Coronary artery (tissue), 2 donors: ENCODE data around the gene RBBP8NL.

ENCODE experiments used
- DNase-seq: peaks from one replicate; pipeline ENCODE4 v3.0.0-alpha.2; 2017; ENCODE audit warnings: low spot score
- H3K27ac ChIP-seq, 2 donors: fragments of 200-600 bp; sonication (generic); one replicate each; pipeline ENCODE4 v1.5.1; 2016 to 2019
- H3K4me3 ChIP-seq: fragments of 200-600 bp; sonication (generic); 2 replicates; pipeline ENCODE4 v1.5.1; 2016; ENCODE audit warnings: mild to moderate bottlenecking, moderate library complexity
- CTCF ChIP-seq: fragments of 200-600 bp; sonication (generic); IDR thresholded peaks from one replicate; pipeline ENCODE4 v1.5.1; 2019; ENCODE audit warnings: antibody characterized with exemption

The RBBP8NL gene

DNA sequence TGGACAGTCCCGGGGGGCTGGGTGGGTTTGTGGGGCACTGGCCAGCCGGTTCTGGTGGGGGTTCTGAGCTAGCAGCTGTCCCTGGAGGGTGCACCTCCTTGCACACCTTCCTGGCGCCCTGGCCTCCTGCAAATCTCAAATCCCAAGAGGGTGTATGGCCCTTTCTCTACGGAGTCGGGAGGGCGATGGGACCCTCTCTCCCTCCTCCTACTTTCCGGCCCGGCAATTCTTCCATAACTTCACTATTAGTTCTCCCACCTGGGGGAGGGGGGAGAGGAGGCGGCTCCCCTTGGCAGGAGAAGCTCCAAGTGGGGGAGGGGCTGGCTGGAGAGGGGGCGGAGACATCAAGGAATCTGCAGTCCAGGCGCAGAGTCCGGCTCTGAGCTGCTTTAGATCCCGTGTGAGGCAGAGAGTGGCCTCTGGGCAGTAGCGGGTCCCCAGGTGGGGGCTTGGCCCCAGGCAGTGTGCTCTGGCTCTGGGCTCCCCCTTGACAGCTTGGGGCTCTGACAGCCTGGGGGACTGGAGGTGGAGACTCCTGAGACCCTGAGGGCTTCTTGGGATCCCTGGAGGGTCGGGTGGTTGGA lies 58.9 kb downstream of the RBBP8NL start:
- TF ChIP-seq CTCF = no peak
- DNase-seq = no peak
- Histone ChIP-seq H3K27ac (peak overlapping the region; percentile 94 to 95), H3K4me3 (peak overlapping the region; percentile 85)

DNA sequence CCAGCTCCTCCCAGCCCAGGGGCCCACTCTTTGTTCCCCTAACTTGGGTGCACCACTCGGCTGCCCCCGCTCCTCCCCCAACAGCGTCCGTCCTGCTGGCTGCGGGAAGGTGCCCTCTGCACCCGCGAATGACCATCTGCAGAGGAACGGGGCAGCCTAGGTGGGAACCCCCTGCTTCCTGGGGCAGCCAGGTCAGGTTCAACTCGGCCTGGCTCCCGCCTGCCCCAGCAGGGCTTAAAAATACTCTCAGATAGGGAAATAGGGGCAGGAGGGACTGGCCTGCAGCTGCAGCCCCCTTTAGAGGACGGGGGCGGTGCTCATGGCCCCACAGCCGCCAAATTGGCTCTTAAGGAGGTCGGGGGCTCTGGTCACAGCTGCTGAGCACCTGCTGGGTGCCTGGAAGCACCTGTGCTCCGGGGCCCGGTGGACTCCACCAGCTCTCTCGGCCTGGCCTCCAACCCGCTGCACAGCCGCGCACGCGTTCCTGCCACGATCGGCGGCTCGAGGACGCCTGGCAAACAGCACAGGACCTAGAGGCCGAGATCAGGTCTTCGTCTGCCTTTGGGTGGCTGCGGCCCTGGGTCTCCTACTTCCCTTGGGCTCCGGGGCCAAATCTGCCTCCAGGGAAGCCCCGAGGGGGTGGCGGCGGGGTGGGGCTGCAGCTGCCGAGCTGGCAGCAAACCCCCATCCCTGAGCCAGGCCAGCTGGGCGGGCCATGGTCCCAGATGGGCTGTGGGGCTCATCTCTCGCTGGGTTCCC lies 59.5 kb downstream of the RBBP8NL start:
- no peak for DNase-seq
- Histone ChIP-seq H3K27ac (peak overlapping the region; percentile 94 to 95), H3K4me3 (peak overlapping the region; percentile 85)
- no peak for TF ChIP-seq CTCF

GRCh38 chr20:62367136-62367632 lies 60.2 kb downstream of the RBBP8NL start, which contains the start of gene LAMA5:
TSS of gene LAMA5 (minus strand) at chr20:62367312. CDS start at chr20:62367245, 67 bp downstream.
- DNase-seq = no peak
- TF ChIP-seq CTCF = no peak
- Histone ChIP-seq H3K4me3 (peak within 1 kb of the TSS; percentile 85), H3K27ac (peak within 1 kb of the TSS; percentile 94 to 95)

GRCh38 chr20:62366370-62367135 lies 60.8 kb downstream of the RBBP8NL start:
- no peak for TF ChIP-seq CTCF
- Histone ChIP-seq H3K4me3 (peak overlapping the region; percentile 85), H3K27ac (peak overlapping the region; percentile 94 to 95)
- no peak for DNase-seq

- no peak for DNase-seq
- peak overlapping the region; percentile 94 to 95 for H3K27ac ChIP-seq
- peak overlapping the region; percentile 85 for H3K4me3 ChIP-seq
- no peak for TF ChIP-seq CTCF
Measured at GRCh38 chr20:62365814-62366369, 61.4 kb downstream of the RBBP8NL start.

DNA sequence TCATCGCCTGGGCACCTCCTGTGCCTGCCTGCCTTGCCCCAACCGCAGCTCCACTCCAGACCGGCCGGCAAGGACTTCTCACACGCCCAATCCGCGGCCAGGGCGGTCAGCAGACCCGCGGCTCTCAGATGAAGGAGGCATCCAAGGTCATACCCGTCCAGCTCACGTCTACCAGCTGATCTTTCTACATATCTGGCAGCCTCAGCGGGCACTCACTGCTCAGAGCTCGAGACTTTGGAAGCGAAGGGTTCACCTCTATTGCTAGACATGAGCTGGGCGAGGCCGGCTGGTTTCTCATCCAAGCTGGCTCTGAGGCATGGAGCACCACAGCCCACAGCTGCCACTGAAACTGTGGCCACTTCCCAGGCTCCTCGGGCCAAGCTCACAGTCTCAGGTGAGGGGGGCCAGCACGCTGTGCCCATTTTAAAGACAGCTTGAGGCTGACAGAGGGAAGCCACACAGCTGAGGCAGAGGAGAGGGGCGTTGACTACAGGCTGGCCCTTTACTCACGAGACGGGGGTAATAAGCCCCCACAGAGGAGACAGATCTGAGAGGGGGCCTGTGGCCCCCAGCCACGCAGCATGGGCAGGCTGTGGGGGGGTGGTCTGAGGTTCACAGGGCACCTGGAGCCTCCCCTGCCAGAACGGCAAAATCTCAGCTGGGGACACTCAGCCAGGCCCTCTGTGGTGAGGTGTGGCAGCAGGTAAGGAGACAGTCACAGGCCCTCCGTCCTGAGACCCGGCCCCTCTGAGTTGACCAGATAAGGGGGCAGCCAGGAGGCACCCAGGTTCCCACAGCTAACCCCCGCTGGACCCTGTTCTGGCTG lies 62.2 kb downstream of the RBBP8NL start:
- no peak for TF ChIP-seq CTCF
- peak overlapping the region; percentile 85 for H3K4me3 ChIP-seq
- peak overlapping the region; percentile 94 to 95 for H3K27ac ChIP-seq
- DNase-seq = peak; percentile 88
